HG03039 (cell line): ENCODE measurements around the gene SLC7A11.
"Not testable (repeated sequence)": the region's sequence is repeated elsewhere in the genome, so short reads cannot be mapped to it uniquely, and the experiment has no call there.

ENCODE experiments used
- ATAC-seq: cut with Tn5 transposase; IDR thresholded peaks from one replicate; pipeline ENCODE4 v1.9.1; 2021; ENCODE audit warnings: mild to moderate bottlenecking, moderate library complexity; ENCODE audit not compliant: unreplicated experiment

The SLC7A11 gene

DNA sequence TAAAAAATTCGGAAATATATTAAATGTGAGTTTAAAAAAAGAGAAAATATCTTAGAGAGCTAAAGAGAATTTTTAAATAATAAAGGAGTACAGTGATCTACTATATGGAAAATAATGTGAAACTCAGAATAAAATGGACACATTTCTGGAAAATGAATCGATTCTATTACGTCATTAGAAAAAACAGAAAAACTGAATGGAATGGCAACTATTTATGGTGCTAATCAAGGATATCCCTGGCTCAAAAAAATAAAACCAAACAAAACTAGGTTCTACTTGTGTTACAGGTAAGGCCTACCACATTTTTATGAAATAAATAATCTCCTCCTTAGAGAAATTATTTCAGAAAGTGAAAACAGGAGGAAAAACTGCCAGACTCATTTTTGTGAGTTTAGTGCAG lies 5.5 kb upstream of the SLC7A11 start:
- ATAC-seq, result no peak

GRCh38 chr4:138243369-138243768 lies 1.2 kb upstream of the SLC7A11 start:
- ATAC-seq, result no peak

DNA sequence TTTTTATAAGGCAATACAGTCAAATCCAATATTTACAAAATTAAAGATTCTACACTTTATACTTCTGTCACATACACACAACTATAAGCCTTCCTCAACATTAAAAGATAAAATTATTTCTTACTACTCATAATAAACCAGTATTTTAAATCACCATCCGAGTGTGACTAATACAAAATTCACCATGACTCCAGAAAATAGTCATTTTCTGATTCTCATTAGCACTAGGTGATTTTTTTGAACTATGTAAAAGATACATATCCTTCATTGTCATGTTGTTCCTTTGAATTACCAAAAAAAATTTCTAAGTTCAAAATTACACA lies 646 bp upstream of the SLC7A11 start:
- ATAC-seq, result no peak

GRCh38 chr4:138241281-138242075 lies 671 bp downstream of the SLC7A11 start:
- ATAC-seq, result no peak

DNA sequence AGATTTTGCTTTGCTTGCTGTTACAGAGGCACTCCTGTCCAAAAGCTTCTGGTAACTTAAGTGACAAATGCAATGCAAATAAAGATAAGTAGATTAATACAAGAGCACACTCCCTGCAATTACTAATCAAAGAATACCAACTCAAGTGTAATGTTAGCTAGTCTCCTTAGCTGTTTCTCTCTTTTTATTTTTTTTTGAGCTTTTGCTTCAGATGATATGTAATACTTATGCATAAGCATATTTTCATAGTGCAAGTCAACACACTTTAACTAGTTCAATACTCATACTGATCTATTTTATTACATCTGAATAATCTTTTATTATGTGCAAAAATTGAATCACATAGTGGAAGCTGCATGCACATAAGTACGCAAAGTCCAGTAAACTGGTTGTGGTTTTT lies 2.7 kb downstream of the SLC7A11 start:
- no peak for ATAC-seq

- ATAC-seq, result no peak
Measured at GRCh38 chr4:138238521-138239292, 3.4 kb downstream of the SLC7A11 start.

DNA sequence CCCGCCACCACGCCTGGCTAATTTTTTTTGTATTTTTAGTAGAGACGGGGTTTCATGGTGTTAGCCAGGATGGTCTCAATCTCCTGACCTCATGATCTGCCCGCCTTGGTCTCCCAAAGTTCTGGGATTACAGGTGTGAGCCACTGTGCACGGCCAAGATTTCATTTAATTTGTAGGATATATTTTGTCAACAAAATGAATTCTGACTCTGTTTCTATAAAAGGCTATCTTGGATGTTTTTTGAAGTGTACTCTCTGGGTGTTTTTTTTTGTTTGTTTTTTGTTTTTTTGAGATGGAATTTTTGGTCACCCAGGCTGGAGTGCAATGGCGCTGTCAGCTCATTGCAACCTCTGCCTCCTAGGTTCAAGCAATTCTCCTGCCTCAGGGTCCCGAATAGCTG lies 5.0 kb downstream of the SLC7A11 start:
- not testable (repeated sequence) for ATAC-seq

- ATAC-seq, result no peak
Measured at GRCh38 chr4:138236037-138236436, 6.1 kb downstream of the SLC7A11 start.

GRCh38 chr4:138235419-138235952 lies 6.7 kb downstream of the SLC7A11 start:
- ATAC-seq, result no peak

DNA sequence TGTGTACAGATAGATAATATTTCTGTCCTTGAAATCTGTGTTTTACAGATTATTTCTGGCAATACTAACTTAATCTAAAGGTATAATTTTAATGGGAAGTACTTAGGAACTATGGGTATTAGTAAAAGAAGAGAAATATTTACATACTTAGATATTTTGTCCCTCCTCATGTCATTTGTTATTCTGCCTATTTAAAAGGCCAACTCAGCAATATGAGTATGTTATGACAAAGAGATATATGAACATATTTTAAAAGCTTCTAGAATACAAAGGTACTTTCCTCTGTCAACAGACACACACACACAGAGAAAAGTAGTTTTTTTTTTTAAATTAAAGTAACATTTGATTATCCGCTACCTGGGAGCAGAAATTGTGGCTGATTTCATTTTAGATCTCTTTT lies 7.9 kb downstream of the SLC7A11 start:
- no peak for ATAC-seq

GRCh38 chr4:138233313-138234034 lies 8.7 kb downstream of the SLC7A11 start:
- ATAC-seq, result no peak

DNA sequence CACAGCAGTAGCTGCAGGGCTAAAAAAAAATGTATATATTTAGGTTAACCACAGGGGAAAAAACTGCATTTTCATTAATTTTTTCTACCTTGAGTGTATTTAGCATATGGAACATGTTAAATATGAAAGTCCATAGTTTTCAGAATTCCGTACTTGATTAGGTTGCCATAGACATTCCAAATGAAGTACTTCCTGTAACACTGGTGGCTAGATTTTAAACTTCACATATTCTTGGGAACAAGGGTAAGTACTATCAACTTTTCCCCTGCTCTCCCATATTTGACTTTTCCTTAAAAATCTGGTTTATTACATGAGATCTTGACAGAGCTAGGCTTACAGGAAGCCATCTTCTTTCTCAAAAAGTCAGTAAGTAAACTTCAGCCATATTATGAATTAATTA lies 9.8 kb downstream of the SLC7A11 start:
- ATAC-seq, result no peak

DNA sequence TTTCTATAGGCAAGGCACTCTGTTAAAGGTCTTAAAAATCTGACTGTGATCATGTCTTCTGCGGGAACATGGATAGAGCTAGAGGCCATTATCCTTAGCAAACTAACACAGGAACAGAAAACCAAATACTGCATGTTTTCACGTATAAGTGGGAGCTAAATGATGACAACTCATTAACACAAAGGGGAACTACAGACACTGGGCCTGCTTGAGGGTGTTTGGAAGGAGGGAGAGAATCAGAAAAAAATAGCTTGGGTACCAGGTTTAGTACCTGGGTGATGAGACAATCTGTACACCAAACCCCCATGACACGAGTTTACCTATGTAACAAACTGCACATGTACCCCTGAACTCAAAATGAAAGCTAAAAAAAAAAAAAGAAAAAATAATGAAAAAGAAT lies 12.1 kb downstream of the SLC7A11 start:
- no peak for ATAC-seq

DNA sequence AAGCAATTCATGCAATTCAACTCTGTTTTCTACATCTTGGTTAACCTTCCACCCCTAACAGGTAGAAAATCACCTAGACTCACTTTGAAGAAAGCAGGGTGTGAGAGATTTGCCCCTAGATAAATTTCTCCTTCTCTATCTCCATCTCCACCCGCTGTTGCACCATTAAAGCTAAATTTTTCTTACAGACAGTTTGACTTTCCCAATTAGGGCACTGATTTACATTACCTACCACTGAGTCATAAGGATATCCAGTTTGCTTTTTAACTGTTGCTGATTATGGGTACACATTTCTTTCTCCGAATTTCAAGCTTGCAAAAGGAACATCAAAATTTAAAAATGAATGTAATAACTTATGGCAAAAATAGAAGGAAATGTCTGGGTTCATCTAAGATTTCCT lies 13.0 kb downstream of the SLC7A11 start:
- ATAC-seq, result no peak

DNA sequence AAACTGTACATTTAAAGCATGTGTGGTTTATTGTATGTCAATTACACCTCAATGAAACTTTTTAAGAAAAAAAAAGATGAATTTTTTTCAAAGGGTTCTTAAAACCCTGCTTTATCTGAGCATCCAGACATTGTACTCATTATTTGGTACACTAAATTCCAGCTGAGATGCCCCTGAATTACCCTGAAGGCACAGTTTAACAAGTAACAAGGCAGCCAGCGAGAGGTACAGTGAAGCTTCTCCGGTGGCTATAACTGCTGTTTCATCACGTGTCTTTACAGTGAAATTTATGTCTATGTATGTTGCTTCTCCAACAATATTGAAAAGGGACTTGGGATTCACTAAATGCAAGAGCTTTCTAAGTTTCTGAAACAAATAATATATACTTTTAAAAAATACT lies 15.8 kb downstream of the SLC7A11 start:
- no peak for ATAC-seq

- no peak for ATAC-seq
Measured at GRCh38 chr4:138225477-138225876, 16.7 kb downstream of the SLC7A11 start.

- ATAC-seq, result no peak
Measured at GRCh38 chr4:138224614-138225013, 17.5 kb downstream of the SLC7A11 start.

GRCh38 chr4:138223231-138223910 lies 18.8 kb downstream of the SLC7A11 start:
- ATAC-seq, result no peak

DNA sequence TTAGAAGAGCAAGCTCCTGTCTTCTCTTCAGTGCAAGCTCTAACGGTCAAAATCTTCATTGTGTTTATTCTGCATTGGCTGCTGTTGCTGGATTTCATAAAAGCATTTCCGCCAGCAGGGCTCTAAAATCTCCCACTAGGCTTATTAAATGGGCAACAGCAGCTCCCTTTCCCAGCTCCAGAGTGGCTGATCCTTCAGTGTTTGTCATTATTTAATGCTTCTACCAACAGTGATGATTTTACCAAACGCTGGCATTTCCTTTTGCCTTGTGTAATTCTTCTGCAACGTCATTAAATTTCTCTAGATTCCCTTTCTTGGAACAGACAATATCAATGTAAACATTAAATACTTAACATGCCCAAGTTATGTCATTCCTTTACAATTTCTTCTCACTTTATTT lies 20.1 kb downstream of the SLC7A11 start:
- no peak for ATAC-seq

DNA sequence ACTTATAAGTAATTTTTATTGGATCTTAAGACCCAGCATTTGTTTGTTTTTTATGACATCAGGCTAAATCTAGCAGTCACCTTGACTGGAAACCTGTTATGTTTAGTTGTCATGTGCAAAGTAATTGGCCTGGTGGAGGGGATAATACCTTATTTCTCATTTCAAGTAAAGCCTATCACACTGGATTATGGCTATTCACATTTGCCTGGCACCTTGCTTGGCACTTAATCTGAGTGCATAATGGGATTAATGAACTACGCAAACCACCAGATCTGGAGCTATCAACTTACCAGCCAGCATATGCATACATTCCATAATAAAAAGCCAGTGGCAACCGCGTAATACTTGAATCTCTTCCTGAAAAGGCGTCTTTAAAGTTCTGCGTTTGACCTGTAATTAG lies 23.2 kb downstream of the SLC7A11 start:
- no peak for ATAC-seq

DNA sequence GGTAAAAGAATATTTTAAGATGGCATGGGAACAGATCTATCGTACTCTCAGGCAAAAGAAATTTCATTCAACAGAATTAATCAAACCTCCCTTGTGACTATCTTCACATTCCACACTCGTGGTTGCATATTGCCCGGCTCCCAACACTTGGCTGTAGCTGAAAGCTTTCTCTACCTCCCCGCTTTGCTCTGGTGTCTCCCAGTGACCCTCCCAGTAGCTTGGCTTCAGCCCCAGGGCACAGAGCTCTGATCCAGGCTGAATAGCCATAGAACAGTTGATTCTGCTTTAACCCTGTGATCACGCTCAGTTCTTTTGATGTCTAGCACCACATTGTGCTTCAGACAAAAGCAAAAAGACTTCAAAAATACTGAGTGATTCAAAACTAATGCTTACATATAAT lies 24.6 kb downstream of the SLC7A11 start:
- no peak for ATAC-seq
